Suprapubic skin (tissue), 4 donors: ENCODE results near the gene CCDC88C. TPM values are rescaled to one million over a fixed set of nuclear protein-coding genes. Genes with fewer than 3 reads are reported as not detected.
A peak's percentile ranks its signal among the peaks of the same experiment; 100 is the strongest.

Source experiments
- DNase-seq, 2 donors: peaks; one replicate each; pipeline ENCODE4 v3.0.0-alpha.2; 2019; ENCODE audit warnings: low spot score in 2 of 2
- H3K27ac ChIP-seq: fragments of 200-600 bp; sonication (generic); one replicate; pipeline ENCODE4 v1.5.1; 2019
- H3K27me3 ChIP-seq: fragments of 200-600 bp; sonication (generic); one replicate; pipeline ENCODE4 v1.5.1; 2019
- H3K36me3 ChIP-seq: fragments of 200-600 bp; sonication (generic); one replicate; pipeline ENCODE4 v1.5.1; 2019
- H3K4me1 ChIP-seq: fragments of 200-600 bp; sonication (generic); one replicate; pipeline ENCODE4 v1.5.1; 2019
- H3K4me3 ChIP-seq: fragments of 200-600 bp; sonication (generic); one replicate; pipeline ENCODE4 v1.5.1; 2019; ENCODE audit warnings: mild to moderate bottlenecking
- H3K9me3 ChIP-seq: fragments of 200-600 bp; sonication (generic); one replicate; pipeline ENCODE4 v1.5.1; 2019
- CTCF ChIP-seq, 2 donors: fragments of 200-600 bp in 1 of 2; fragments of 450-650 bp in 1 of 2; sonication (generic) in 1 of 2; IDR thresholded peaks; one replicate each; pipeline ENCODE4 v1.5.1; 2016 to 2019; ENCODE audit warnings: antibody characterized with exemption in 2 of 2, mild to moderate bottlenecking in 1 of 2, moderate library complexity in 1 of 2
- EP300 ChIP-seq: sonication (generic); formaldehyde crosslinking; IDR thresholded peaks from one replicate; pipeline ENCODE4 v1.6.1; 2017; ENCODE audit warnings: antibody characterized with exemption
- POLR2A ChIP-seq, 2 donors: fragments of 450-650 bp; IDR thresholded peaks; one replicate each; pipeline ENCODE4 v1.6.1; 2017; ENCODE audit warnings: antibody characterized with exemption in 2 of 2, mild to moderate bottlenecking in 2 of 2, moderate library complexity in 2 of 2
- POLR2AphosphoS5 ChIP-seq, 3 donors: sonication (generic); formaldehyde crosslinking; IDR thresholded peaks; one replicate each; pipeline ENCODE4 v1.6.1; 2017; ENCODE audit warnings: antibody characterized with exemption in 3 of 3
- WGBS: methylation state at CpG from one replicate; pipeline ENCODE4 v1.1.5; 2018; 5-methylcytosine and 5-hydroxymethylcytosine counted together
- total RNA-seq, 4 donors: library from RNA; depleted of rRNA; stranded (reverse); fragments of >200 nt; gene quantifications; one replicate each; pipeline ENCODE4 v1.1.0, GENCODE V29; 2016

Gene CCDC88C
- total RNA-seq, 4 donors from 2014 or later: 16.6 to 25.0 (median 22.8) TPM

GRCh38 chr14:91400696-91401095 is 16.9 kb downstream of the CCDC88C start:
- WGBS: 87% methylated on average over 1 of the region's 1 CpG
- DNase-seq: no peak
- Histone ChIP-seq H3K36me3 (no peaks in the 10 kb centered on the region), H3K27ac (no peak overlapping the region), H3K9me3 (no peaks in the 10 kb centered on the region), H3K4me3 (no peak overlapping the region), H3K27me3 (no peaks in the 10 kb centered on the region), H3K4me1 (peaks cover 34% of the 10 kb centered on the region)
- TF ChIP-seq CTCF (IDR thresholded peaks at IDR 0.05) (no peak), EP300 (no peak), POLR2A (IDR thresholded peaks at IDR 0.05) (no peak), POLR2AphosphoS5 (IDR thresholded peaks at IDR 0.05) (no peak)

- Histone ChIP-seq H3K4me1 (peaks cover 40% of the 10 kb centered on the region), H3K27me3 (no peaks in the 10 kb centered on the region), H3K27ac (no peak overlapping the region), H3K36me3 (no peaks in the 10 kb centered on the region), H3K9me3 (no peaks in the 10 kb centered on the region), H3K4me3 (peak overlapping the region; percentile 11)
- no peak for TF ChIP-seq CTCF (IDR thresholded peaks at IDR 0.05)
- no peak for TF ChIP-seq EP300
- no peak for TF ChIP-seq POLR2A (IDR thresholded peaks at IDR 0.05)
- TF ChIP-seq POLR2AphosphoS5 (IDR thresholded peaks at IDR 0.05): no peak
- 73% methylated on average over 20 of the region's 20 CpGs for WGBS
- no peak for DNase-seq
Measured at GRCh38 chr14:91399868-91400640, 17.6 kb downstream of the CCDC88C start.

- Histone ChIP-seq H3K36me3 (no peaks in the 10 kb centered on the region), H3K4me1 (peaks cover 42% of the 10 kb centered on the region), H3K27ac (no peak overlapping the region), H3K9me3 (no peaks in the 10 kb centered on the region), H3K27me3 (peaks cover 3% of the 10 kb centered on the region), H3K4me3 (no peak overlapping the region)
- WGBS: 70% methylated on average over 4 of the region's 6 CpGs
- TF ChIP-seq POLR2AphosphoS5 (IDR thresholded peaks at IDR 0.05) (no peak), CTCF (IDR thresholded peaks at IDR 0.05) (no peak), POLR2A (IDR thresholded peaks at IDR 0.05) (no peak), EP300 (no peak)
- no peak for DNase-seq
Measured at GRCh38 chr14:91398707-91399106, 18.9 kb downstream of the CCDC88C start.

- no peak overlapping the region for H3K4me3 ChIP-seq
- TF ChIP-seq CTCF (IDR thresholded peaks at IDR 0.05) (no peak), POLR2A (IDR thresholded peaks at IDR 0.05) (no peak), EP300 (no peak)
- H3K9me3 ChIP-seq: no peaks in the 10 kb centered on the region
- H3K4me1 ChIP-seq: peaks cover 42% of the 10 kb centered on the region
- peaks cover 3% of the 10 kb centered on the region for H3K27me3 ChIP-seq
- H3K36me3 ChIP-seq: no peaks in the 10 kb centered on the region
- DNase-seq: no peak
- no peak overlapping the region for H3K27ac ChIP-seq
- WGBS: 68% methylated on average over 8 of the region's 8 CpGs
Measured at GRCh38 chr14:91397965-91398591, 19.5 kb downstream of the CCDC88C start.
